NCI-H2171 treated with DMSO at 0.1 percent for 48 hours (cell line): ENCODE data around the gene LRRC4C.

Experiments
- DNase-seq: peaks from one replicate; lab custom pipeline; 2025; lab: John Stamatoyannopoulos, UW

Gene LRRC4C

GRCh38 chr11:41459465-41460401 is at the start of gene LRRC4C:
TSS of gene LRRC4C (minus strand) at chr11:41459652.
- no peak for DNase-seq

GRCh38 chr11:41508121-41508520 is 48.7 kb upstream of the LRRC4C start:
- no peak for DNase-seq

- DNase-seq: no peak
Measured at GRCh38 chr11:41499429-41499828, 40.0 kb upstream of the LRRC4C start.

- DNase-seq: no peak
Measured at GRCh38 chr11:41498726-41499125, 39.3 kb upstream of the LRRC4C start.

- DNase-seq: no peak
Measured at GRCh38 chr11:41497974-41498373, 38.5 kb upstream of the LRRC4C start.

GRCh38 chr11:41494716-41495115 is 35.3 kb upstream of the LRRC4C start:
- DNase-seq: no peak

GRCh38 chr11:41486424-41486823 is 27.0 kb upstream of the LRRC4C start:
- DNase-seq: no peak

GRCh38 chr11:41483956-41484355 is 24.5 kb upstream of the LRRC4C start:
- DNase-seq: no peak

- no peak for DNase-seq
Measured at GRCh38 chr11:41479179-41479578, 19.7 kb upstream of the LRRC4C start.

GRCh38 chr11:41461057-41461681 is 1.7 kb upstream of the LRRC4C start:
- peak; percentile 18 for DNase-seq

- no peak for DNase-seq
Measured at GRCh38 chr11:41458641-41459040, 811 bp downstream of the LRRC4C start.

- DNase-seq: no peak
Measured at GRCh38 chr11:41458154-41458553, 1.3 kb downstream of the LRRC4C start.

GRCh38 chr11:41457216-41458014 is 2.0 kb downstream of the LRRC4C start:
- DNase-seq: no peak

- DNase-seq: no peak
Measured at GRCh38 chr11:41456269-41456668, 3.2 kb downstream of the LRRC4C start.

- no peak for DNase-seq
Measured at GRCh38 chr11:41451011-41451410, 8.4 kb downstream of the LRRC4C start.

- DNase-seq: no peak
Measured at GRCh38 chr11:41449483-41450050, 9.9 kb downstream of the LRRC4C start.

GRCh38 chr11:41446566-41446965 is 12.9 kb downstream of the LRRC4C start:
- no peak for DNase-seq

GRCh38 chr11:41446107-41446506 is 13.3 kb downstream of the LRRC4C start:
- DNase-seq: no peak

GRCh38 chr11:41437006-41437490 is 22.4 kb downstream of the LRRC4C start:
- DNase-seq: no peak

GRCh38 chr11:41435531-41435930 is 23.9 kb downstream of the LRRC4C start:
- no peak for DNase-seq

- DNase-seq: peak; percentile 6
Measured at GRCh38 chr11:41431784-41432183, 27.7 kb downstream of the LRRC4C start.

GRCh38 chr11:41419901-41420300 is 39.6 kb downstream of the LRRC4C start:
- DNase-seq: no peak
